Epithelial cell of proximal tubule (primary cell): ENCODE measurements around the gene TTLL4. TPM values are rescaled to one million over a fixed set of nuclear protein-coding genes. Genes with fewer than 3 reads are reported as not detected.

Experiments
- DNase-seq: peaks from one replicate; pipeline ENCODE4 v3.0.0-alpha.2; 2011; ENCODE audit warnings: low read depth
- H3K4me3 ChIP-seq: 2 replicates; pipeline ENCODE4 v1.5.1; 2011; ENCODE audit warnings: low read depth, mild to moderate bottlenecking, low read length
- total RNA-seq: library from RNA; depleted of rRNA; stranded (reverse); fragments of >200 nt; gene quantifications from 2 replicates; pipeline ENCODE4 v1.2.3, GENCODE V29; 2015
- TF ChIP-seq, protein P1 (sequence below): conservative IDR thresholded peaks from 2 replicates; pipeline ENCODE4 v1.5.1; 2012; ENCODE audit warnings: low read depth, mild to moderate bottlenecking, low read length

TTLL4 gene
- total RNA-seq, 1 donor from 2014 or later = 20.5 TPM

GRCh38 chr2:218776488-218776887 lies 65.9 kb downstream of the TTLL4 start:
- no peak for DNase-seq
- TF ChIP-seq, protein P1, sequence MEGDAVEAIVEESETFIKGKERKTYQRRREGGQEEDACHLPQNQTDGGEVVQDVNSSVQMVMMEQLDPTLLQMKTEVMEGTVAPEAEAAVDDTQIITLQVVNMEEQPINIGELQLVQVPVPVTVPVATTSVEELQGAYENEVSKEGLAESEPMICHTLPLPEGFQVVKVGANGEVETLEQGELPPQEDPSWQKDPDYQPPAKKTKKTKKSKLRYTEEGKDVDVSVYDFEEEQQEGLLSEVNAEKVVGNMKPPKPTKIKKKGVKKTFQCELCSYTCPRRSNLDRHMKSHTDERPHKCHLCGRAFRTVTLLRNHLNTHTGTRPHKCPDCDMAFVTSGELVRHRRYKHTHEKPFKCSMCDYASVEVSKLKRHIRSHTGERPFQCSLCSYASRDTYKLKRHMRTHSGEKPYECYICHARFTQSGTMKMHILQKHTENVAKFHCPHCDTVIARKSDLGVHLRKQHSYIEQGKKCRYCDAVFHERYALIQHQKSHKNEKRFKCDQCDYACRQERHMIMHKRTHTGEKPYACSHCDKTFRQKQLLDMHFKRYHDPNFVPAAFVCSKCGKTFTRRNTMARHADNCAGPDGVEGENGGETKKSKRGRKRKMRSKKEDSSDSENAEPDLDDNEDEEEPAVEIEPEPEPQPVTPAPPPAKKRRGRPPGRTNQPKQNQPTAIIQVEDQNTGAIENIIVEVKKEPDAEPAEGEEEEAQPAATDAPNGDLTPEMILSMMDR = no peak
- no peak overlapping the region for H3K4me3 ChIP-seq

GRCh38 chr2:218777276-218777990 lies 66.8 kb downstream of the TTLL4 start:
- DNase-seq = no peak
- H3K4me3 ChIP-seq = no peak overlapping the region
- TF ChIP-seq, protein P1 = no peak

DNA sequence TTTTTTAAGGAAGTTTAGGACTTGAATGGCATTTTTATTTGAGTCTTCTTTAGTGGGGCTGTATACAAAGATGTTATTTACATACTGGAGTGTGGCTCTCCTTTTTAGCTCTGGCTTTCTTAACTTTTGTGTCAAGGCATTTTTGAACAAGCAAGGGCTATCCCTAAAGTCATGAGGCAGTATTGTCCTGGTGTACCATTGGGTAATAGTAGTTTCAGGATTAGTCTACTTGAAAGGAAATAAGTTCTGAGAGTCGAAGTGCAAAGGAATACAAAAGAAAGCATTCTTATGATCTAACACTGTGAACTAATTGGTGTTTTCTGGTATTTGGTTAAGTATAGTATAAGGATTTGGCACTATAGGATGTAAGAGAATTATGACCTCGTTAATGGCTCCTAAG lies 69.4 kb downstream of the TTLL4 start:
- no peak overlapping the region for H3K4me3 ChIP-seq
- TF ChIP-seq, protein P1 = no peak
- no peak for DNase-seq

DNA sequence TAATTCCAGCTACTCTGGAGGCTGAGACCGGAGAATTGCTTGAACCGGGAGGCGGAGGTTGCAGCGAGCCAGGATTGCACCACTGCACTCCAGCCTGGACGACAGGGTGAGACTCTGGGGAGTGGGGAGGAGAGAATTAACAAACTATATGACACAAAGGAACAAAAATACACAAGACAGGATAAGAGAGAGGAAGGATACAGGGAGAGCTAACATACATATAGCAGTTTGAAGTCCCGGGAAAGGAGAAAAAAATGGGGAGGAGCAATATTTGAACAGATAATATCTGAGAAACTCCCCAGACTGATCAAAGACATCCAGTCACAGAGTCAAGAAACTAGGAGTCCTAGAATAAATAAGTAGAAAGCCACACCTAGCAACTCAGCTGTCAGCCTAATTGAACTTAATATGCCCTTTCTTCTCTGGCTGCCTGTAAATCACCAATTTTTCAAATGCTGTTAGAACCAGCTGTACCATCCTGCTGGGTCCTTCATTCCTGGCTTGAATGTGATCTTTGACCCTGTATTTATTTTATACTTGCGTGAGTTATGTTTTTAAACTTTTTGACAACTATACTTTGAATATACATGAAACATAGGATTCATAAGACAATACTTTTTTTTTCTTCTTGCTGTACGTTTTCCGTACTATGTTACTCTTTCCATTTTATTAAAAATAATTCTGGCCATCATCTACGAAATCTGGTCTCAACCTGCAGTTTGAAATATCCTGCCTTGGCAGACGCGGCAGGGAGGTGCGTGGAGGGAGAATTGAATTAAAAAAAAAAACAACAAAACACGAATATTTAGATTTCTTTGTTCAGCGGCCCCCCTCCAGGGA lies 70.4 kb downstream of the TTLL4 start:
- TF ChIP-seq, protein P1 = no peak
- DNase-seq = no peak
- H3K4me3 ChIP-seq = peak overlapping the region; percentile 85

DNA sequence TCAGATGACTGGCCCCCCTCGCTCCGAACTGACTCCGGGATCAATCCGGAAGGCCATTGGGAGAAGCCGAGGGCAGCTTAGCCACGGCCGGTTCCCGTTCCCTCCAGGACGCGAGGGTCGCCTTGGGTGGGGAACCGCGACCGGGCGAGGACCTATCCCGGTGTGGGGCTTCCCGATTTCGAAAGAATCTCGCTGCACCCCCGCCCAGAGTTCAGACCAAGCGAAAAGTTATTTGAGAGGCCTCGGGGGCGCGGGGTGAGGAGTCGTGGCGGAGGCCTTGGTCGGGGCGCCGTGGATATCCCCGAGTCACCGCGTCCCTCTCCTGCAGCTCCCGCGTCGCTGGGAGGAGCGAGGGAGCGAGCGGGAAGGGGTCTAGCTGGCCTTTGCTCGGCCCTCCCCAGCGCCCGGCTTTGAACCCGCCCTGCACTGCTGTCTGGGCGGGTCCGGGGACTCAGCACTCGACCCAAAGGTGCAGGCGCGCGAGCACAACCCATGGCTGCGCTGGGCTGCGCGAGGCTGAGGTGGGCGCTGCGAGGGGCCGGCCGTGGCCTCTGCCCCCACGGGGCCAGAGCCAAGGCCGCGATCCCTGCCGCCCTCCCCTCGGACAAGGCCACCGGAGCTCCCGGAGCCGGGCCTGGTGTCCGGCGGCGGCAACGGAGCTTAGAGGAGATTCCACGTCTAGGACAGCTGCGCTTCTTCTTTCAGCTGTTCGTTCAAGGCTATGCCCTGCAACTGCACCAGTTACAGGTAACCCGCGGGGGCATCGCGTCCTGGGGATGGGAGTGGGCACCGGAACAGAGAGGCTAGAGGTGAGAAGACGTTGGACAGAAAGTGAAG lies 71.3 kb downstream of the TTLL4 start, which contains the start of gene CYP27A1:
Gene CYP27A1 (plus strand): TSS at position 457 of the 837 bp plus-strand sequence. CDS start 36 bp downstream, at position 493.
- peak within 1 kb of the TSS; percentile 85 for H3K4me3 ChIP-seq
- no peak for DNase-seq
- TF ChIP-seq, protein P1 = no peak

DNA sequence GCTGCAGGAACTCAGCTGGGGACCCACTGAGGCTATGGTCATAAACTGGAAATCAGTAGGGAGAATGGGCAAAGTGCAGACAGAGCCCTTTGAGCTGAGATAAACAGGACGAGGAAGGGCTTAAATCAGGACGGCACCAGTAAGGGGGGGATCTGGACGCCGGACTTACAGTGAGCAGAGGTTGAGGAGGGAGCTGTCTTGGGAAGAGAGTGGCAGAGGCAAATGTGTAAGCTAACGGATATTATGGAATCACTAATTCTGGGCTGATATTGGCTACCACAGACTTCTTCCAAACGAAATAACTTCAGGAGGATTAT lies 71.9 kb downstream of the TTLL4 start:
- TF ChIP-seq, protein P1 = no peak
- H3K4me3 ChIP-seq = peak overlapping the region; percentile 85
- DNase-seq = no peak
